ENCODE data around the gene GRID1. TPM values are rescaled to one million over a fixed set of nuclear protein-coding genes. Genes with fewer than 3 reads are reported as not detected.
"Not testable (repeated sequence)": the region's sequence is repeated elsewhere in the genome, so short reads cannot be mapped to it uniquely, and the experiment has no call there.

The GRID1 gene
- total RNA-seq, 1 donor: not detected

DNA sequence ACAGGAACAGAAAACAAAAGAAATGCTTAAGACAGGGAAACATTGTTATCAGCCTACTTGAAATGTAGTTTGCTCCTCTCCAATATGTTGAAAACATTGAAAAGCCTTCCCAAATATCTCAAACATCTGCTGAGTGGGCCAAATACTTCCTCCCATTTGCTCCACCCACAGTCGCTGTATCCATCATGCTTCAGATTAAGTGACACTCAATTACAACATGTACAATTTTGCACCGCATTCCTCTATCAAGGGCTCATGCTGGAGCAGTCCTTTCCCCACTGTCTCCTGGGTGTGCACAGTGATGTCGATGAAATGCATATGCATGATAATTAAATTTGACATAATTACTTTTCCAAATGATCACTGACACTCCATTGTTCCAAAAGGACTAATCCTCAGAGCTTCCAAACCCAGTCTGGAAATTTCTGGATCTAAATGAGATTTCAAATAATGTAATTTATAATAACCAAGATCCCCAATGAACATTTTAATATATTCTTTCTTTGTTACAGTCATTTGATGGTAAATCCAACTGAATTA, 604.6 kb downstream of the GRID1 start:
- no peaks in the 10 kb centered on the region for H3K4me1 ChIP-seq (ENCODE audit: insufficient read depth, low read length)
- no peak overlapping the region for H3K4me3 ChIP-seq (ENCODE audit: low read length)
- no peaks in the 10 kb centered on the region for H3K27me3 ChIP-seq (ENCODE audit: insufficient read depth, low read length)
- H3K9me3 ChIP-seq (ENCODE audit: low read depth, low read length): no peaks in the 10 kb centered on the region

DNA sequence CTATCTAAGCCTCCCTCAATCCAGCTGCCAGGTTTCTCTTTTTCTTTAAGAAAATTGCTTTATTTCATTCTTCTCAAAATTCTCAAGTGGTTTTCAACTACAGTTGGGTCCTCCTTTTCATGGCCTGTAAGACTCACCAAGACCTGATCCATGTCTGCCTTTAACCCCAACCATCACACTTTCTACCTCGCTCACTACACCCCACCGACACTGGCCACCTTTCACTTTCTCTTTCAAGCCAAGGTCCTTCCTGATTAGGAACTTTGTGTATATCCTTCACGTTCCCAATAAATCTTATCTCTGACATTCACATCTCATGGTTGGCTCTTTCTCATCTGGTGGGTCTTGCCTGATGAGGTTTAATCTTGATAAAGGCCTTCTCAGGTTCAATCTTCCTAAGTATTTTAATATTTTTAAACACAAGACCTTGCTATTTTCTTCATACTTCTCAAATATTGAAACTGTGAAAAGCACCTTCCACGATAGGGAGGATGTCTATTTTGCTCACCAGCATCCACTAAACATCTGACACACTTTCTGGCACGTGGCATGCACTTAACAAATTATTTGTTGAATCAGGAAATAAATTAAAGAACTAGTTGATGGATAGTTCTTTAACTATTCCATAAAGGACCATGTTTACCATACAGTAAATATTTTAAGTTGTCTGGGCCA, 624.8 kb downstream of the GRID1 start:
- Histone ChIP-seq H3K27me3 (ENCODE audit: insufficient read depth, low read length) (no peaks in the 10 kb centered on the region), H3K4me1 (ENCODE audit: insufficient read depth, low read length) (no peaks in the 10 kb centered on the region), H3K4me3 (ENCODE audit: low read length) (no peak overlapping the region), H3K9me3 (ENCODE audit: low read depth, low read length) (no peaks in the 10 kb centered on the region)

DNA sequence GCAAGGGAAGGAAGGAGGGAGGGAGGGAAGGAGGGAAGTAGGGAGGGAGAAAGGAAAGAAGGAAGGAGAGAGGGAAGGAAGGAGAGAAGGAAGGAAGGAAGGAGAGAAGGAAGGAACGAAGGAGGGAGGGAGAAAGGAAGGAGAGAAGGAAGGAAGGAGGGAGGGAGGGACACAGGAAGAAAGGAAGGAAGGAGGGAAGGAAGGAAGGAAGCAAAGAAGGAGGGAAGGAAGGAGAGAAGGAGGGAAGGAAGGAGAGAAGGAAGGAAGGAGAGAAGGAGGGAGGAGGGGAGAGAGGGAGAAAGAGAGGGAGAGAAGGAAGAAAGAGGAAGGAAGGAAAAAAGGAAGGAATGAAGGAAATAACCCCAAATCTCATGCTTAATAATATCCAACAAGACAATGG, 630.6 kb downstream of the GRID1 start:
- Histone ChIP-seq H3K9me3 (ENCODE audit: low read depth, low read length) (no peaks in the 10 kb centered on the region), H3K4me3 (ENCODE audit: low read length) (no peak overlapping the region), H3K27me3 (ENCODE audit: insufficient read depth, low read length) (no peaks in the 10 kb centered on the region), H3K4me1 (ENCODE audit: insufficient read depth, low read length) (no peaks in the 10 kb centered on the region)

DNA sequence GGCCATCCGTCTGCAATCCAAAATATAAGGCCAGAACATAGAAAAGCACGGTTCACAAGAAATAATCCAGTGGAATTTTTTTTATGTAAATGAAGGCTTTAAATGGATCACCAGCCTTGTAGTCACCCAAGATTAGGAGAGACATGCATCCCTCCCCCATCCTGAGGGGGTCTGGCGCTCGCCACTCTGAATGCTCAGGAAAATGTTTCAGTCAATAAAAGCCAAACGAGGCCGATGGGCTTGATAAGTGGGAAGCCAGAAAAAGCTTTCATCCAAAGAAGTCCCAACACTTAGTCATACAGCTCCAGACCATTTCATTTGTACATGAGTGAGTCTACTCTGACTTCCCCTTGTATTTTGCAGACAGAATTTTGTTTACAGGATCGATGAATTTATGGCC, 631.8 kb downstream of the GRID1 start:
- Histone ChIP-seq H3K27me3 (ENCODE audit: insufficient read depth, low read length) (no peaks in the 10 kb centered on the region), H3K9me3 (ENCODE audit: low read depth, low read length) (no peaks in the 10 kb centered on the region), H3K4me1 (ENCODE audit: insufficient read depth, low read length) (no peaks in the 10 kb centered on the region), H3K4me3 (ENCODE audit: low read length) (no peak overlapping the region)

DNA sequence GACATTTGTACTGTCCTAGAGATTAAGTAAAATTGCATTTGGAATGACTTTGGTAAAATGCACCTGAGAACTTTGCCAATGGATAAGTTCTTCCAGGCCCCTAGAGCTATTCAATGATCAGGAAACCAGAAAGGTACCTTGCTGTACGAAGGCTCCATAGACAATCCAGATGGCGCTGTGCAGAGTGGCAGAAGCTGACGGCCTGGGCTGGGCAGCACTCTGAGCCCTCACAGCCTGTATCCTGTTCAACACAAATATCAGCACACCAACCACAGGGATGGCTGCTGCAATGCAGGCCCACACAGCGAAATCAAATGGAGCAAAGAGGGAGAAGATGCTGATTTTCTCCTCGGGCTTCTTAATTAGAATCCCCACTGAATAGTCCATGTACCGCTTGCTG, 642.4 kb downstream of the GRID1 start:
- Histone ChIP-seq H3K9me3 (ENCODE audit: low read depth, low read length) (no peaks in the 10 kb centered on the region), H3K27me3 (ENCODE audit: insufficient read depth, low read length) (no peaks in the 10 kb centered on the region), H3K4me1 (ENCODE audit: insufficient read depth, low read length) (no peaks in the 10 kb centered on the region), H3K4me3 (ENCODE audit: low read length) (no peak overlapping the region)

DNA sequence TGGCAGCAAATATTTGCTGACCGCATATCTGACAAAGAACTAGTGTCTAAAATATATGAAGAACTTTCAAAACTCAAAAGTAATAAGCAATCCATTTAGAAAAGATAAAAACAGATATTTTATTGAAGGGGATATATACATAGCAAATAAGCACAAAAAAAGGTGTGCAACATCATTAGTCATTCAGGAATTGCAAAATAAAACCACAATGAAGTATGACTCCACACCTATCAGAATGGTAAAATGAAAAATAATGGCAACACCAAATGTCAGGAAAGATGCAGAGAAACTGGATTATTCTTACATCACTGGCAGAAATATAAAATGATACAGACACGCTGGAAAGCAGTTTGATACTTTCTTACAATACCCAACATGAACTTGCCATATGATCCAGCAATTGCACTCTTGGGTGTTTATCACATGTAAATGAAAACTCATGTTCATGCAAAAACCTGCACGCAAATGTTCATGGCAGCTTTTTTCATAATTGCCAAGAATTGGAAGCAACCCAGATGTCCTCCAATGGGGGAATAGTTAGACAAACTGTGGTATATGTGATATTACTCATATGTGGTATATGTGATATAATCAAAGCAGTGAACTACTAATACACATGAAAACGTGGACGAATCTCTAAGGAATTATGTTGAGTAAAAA, 645.5 kb downstream of the GRID1 start:
- Histone ChIP-seq H3K27me3 (ENCODE audit: insufficient read depth, low read length) (no peaks in the 10 kb centered on the region), H3K4me3 (ENCODE audit: low read length) (no peak overlapping the region), H3K4me1 (ENCODE audit: insufficient read depth, low read length) (no peaks in the 10 kb centered on the region), H3K9me3 (ENCODE audit: low read depth, low read length) (no peaks in the 10 kb centered on the region)

DNA sequence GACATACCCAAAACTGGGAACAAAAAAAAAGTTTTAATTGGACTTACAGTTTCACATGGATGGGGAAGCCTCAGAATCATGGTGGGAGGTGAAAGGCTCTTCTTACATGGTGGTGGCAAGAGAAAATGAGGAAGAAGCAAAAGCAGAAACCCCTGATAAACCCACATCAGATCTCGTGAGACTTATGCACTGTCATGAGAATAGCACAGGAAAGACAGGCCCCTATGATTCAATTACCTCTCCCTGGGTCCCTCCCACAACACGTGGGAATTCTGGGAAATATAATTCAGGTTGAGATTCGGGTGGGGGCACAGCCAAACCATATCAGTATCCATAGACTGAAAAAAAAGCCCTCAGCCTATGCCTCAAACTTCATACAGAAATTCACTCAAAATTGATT, 647.2 kb downstream of the GRID1 start:
- Histone ChIP-seq H3K4me1 (ENCODE audit: insufficient read depth, low read length) (no peaks in the 10 kb centered on the region), H3K9me3 (ENCODE audit: low read depth, low read length) (no peaks in the 10 kb centered on the region), H3K4me3 (ENCODE audit: low read length) (no peak overlapping the region), H3K27me3 (ENCODE audit: insufficient read depth, low read length) (no peaks in the 10 kb centered on the region)

DNA sequence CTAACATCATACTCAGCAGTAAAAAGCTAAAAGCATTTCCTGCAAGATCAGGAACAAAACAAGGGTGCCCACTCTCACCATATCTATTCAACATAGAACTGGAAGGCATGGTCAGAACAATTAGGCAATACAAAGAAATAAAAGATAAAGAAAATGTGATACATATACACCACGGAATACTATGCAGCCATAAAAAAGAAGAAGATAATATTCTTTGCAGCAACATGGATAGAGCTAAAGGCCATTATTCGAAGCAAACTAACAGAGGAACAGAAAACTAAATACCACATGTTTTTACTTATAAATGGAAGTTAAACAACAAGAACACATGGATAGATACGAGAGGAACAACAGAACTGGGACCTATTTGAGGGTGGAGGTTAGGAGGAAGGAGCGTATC, 652.7 kb downstream of the GRID1 start:
- Histone ChIP-seq H3K4me1 (ENCODE audit: insufficient read depth, low read length) (no peaks in the 10 kb centered on the region), H3K4me3 (ENCODE audit: low read length) (no peak overlapping the region), H3K27me3 (ENCODE audit: insufficient read depth, low read length) (no peaks in the 10 kb centered on the region), H3K9me3 (ENCODE audit: low read depth, low read length) (no peaks in the 10 kb centered on the region)

DNA sequence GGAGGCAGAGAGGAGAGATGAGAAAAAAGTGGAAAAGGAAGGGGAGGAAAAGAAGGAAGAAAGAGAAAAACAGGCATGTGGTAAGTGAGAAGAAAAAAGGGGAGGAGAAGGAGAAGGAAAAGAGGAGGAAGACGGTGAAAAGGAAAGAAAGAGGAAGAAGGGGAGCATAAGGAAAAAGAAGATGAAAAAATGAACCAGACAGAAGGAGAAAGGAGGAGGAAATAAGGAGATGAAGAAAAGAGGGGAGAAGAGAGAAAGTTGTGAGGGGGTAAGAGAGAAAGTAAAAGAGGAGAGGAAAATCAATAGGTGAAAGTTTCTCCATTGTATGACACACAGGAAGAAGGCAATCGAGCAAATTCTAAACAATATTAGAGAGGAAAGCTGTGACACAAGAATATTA, 663.8 kb downstream of the GRID1 start:
- H3K9me3 ChIP-seq (ENCODE audit: low read depth, low read length): no peaks in the 10 kb centered on the region
- no peaks in the 10 kb centered on the region for H3K27me3 ChIP-seq (ENCODE audit: insufficient read depth, low read length)
- H3K4me3 ChIP-seq (ENCODE audit: low read length): no peak overlapping the region
- H3K4me1 ChIP-seq (ENCODE audit: insufficient read depth, low read length): no peaks in the 10 kb centered on the region

DNA sequence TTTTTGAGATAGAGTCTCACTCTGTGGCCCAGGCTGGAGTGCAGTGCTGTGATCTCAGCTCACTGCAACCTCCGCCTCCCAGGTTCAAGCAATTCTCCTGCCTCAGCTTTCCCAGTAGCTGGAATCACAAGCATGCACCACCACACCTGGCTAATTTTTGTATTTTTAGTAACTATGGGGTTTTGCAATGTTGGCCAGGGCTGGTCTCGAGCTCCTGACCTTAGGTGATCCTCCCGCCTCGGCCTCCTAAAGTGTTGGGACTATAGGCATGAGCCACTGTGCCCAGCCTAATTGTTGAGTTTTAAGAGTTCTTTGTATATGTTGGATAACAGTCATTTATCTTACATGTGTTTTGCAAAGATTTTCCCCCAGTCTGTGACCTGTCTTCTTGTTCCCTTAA, 667.5 kb downstream of the GRID1 start:
- not testable (repeated sequence) for H3K4me3 ChIP-seq (ENCODE audit: low read length); H3K4me1 ChIP-seq (ENCODE audit: insufficient read depth, low read length); H3K27me3 ChIP-seq (ENCODE audit: insufficient read depth, low read length); H3K9me3 ChIP-seq (ENCODE audit: low read depth, low read length)

DNA sequence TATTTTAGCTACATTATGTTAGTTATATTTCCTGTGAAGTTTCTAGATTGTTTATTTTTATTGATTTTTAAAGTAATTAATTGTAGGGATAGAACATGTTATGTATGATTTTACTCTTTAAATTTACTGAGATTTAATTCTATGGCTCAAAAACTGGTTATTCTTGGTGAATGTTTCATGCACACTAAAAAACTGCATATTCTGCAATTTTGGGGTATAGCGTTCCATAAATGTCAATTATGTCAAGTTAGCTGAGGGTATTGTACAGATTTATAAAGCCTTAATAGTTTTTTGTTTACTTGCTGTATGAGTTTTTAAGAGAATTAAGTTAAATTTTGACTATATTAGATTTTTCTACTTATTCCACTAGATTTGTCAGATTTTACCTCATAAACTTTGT, 669.7 kb downstream of the GRID1 start:
- no peak overlapping the region for H3K4me3 ChIP-seq (ENCODE audit: low read length)
- H3K27me3 ChIP-seq (ENCODE audit: insufficient read depth, low read length): no peaks in the 10 kb centered on the region
- H3K9me3 ChIP-seq (ENCODE audit: low read depth, low read length): no peaks in the 10 kb centered on the region
- no peaks in the 10 kb centered on the region for H3K4me1 ChIP-seq (ENCODE audit: insufficient read depth, low read length)

DNA sequence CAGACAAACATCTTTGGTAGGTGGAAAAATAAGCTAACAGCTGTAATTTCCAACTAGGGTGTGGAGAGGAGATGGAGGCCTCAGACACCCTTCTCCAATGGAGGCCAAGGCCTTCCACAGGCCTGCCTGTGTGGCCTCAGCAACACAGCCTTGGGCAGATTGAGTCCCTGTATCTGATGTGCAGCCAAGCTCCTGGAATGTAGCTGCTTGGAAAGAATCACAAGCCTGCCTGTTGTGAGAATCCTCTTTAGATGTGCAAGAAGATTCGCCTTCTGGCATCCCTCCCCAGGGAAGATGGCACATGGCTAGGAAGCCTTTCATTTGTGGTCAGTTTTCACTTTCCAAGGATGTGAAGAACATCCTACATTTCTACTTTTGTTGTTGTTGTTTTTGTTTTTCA, 684.0 kb downstream of the GRID1 start:
- Histone ChIP-seq H3K4me3 (ENCODE audit: low read length) (no peak overlapping the region), H3K4me1 (ENCODE audit: insufficient read depth, low read length) (no peaks in the 10 kb centered on the region), H3K9me3 (ENCODE audit: low read depth, low read length) (no peaks in the 10 kb centered on the region), H3K27me3 (ENCODE audit: insufficient read depth, low read length) (no peaks in the 10 kb centered on the region)

DNA sequence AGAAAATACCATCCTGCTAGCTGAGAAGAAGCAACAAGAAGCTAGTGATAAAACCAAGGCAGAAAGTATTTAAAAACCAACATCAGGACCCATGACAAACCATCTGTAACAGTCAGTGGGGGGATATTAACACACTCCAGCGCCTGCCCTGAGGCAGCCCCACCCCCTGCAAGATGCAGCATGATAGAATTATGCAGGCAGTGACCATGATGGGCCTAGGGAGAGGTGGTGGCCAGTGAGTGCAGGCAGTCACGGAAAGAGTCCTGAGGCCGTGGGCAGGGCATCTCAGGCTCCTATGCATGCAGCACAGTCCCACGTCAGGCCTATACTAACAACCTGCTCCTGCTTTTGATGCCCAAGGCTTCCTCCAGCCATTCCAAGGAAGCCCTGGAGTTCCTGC, 686.9 kb downstream of the GRID1 start:
- no peaks in the 10 kb centered on the region for H3K27me3 ChIP-seq (ENCODE audit: insufficient read depth, low read length)
- H3K4me1 ChIP-seq (ENCODE audit: insufficient read depth, low read length): no peaks in the 10 kb centered on the region
- no peaks in the 10 kb centered on the region for H3K9me3 ChIP-seq (ENCODE audit: low read depth, low read length)
- H3K4me3 ChIP-seq (ENCODE audit: low read length): no peak overlapping the region

DNA sequence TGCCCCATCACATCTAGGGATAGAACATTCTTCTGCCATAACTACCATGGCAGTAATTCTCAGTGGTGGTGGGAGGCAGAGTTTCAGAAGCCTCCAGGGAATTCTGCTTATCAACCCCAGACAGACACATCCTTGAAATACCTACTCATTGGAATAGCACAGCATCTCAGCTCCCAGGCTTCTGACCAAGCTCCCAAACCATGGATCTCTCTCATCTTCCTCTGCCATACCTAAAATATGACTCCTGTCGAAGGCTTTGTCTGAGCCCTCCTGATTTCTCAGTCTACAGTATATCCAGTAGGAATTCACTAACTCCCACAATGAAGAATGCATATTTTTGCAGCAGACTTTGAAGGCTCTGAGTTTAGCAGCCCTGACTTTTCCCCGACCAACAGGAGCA, 687.5 kb downstream of the GRID1 start:
- no peak overlapping the region for H3K4me3 ChIP-seq (ENCODE audit: low read length)
- H3K27me3 ChIP-seq (ENCODE audit: insufficient read depth, low read length): no peaks in the 10 kb centered on the region
- no peaks in the 10 kb centered on the region for H3K4me1 ChIP-seq (ENCODE audit: insufficient read depth, low read length)
- no peaks in the 10 kb centered on the region for H3K9me3 ChIP-seq (ENCODE audit: low read depth, low read length)

DNA sequence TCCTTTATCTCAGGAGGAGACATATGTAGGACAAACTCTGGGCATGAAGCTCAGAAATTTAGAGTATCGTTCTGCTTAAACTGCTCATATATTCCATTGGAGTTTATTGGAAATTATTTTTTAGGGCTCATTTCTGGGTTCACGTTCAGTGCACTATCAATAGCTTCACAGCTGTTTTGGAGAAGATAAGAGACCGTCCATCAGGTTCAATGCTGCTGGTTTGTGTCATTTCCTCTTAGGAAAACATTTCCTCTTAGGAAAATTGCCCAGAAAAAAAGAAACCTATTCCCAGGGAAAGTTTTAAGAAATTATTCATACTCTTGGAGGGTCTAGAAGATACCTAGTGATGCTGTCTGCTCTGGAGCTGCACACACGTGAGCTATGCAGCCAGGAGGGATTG, 691.7 kb downstream of the GRID1 start:
- no peaks in the 10 kb centered on the region for H3K9me3 ChIP-seq (ENCODE audit: low read depth, low read length)
- H3K4me3 ChIP-seq (ENCODE audit: low read length): no peak overlapping the region
- H3K27me3 ChIP-seq (ENCODE audit: insufficient read depth, low read length): no peaks in the 10 kb centered on the region
- H3K4me1 ChIP-seq (ENCODE audit: insufficient read depth, low read length): no peaks in the 10 kb centered on the region

DNA sequence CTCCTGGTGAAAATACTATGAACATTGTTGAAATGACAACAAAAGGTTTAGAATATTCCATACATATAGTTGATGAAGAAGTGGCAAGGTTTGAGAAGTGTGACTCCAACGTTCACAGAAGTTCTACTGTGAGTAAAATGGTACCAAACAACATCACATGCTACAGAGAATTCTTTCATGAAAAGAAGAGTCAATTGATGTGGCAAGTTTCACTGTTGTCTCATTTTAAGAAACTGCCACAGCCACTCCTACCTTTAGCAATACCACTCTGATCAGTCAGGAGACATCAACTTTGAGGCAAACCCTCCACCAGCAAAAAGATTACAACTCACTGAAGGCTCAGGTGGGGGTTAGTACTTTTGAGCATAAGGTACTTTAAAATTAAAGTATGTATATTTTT, 693.3 kb downstream of the GRID1 start:
- no peak overlapping the region for H3K4me3 ChIP-seq (ENCODE audit: low read length)
- H3K4me1 ChIP-seq (ENCODE audit: insufficient read depth, low read length): no peaks in the 10 kb centered on the region
- H3K9me3 ChIP-seq (ENCODE audit: low read depth, low read length): no peaks in the 10 kb centered on the region
- no peaks in the 10 kb centered on the region for H3K27me3 ChIP-seq (ENCODE audit: insufficient read depth, low read length)
